Measurements from ENCODE around the gene GPR173.

GPR173 gene

GRCh38 chrX:53065104-53065503 is 16.5 kb downstream of the GPR173 start:
- WGBS, 2 experiments (ENCODE audit: insufficient coverage in 2 of 2), result no CpG with 5 or more reads among the region's 1 CpG
- H3K27ac ChIP-seq (ENCODE audit: low read depth, low read length, severe bottlenecking), result no peak overlapping the region
- H3K36me3 ChIP-seq (ENCODE audit: control insufficient read depth, insufficient read depth, low read length), result peaks cover 3% of the 10 kb centered on the region
- H3K9me3 ChIP-seq (ENCODE audit: control insufficient read depth, low read length), result no peaks in the 10 kb centered on the region
- no peak overlapping the region for H3K4me3 ChIP-seq (ENCODE audit: extremely low read depth, insufficient read depth, low read length, poor library complexity, severe bottlenecking)
- peaks cover 5% of the 10 kb centered on the region for H3K4me1 ChIP-seq (ENCODE audit: control insufficient read depth, insufficient read depth, low read length, poor library complexity, severe bottlenecking)

DNA sequence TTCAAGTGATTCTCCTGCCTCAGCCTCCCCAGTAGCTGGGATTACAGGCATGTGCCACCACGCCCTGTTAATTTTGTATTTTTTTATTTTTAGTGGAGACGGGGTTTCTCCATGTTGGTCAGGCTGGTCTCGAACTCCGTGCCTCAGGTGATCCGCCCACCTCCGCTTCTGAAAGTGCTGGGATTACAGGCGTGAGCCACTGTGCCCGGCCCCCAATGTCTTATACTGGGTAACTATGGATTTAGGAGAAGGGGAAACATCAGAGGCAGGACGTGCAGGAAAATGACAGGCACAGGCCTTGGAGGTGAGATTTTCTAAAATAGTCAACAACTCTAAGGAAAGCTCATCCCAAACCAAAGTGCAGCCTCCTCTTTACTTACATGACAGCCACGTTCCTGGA is 22.5 kb downstream of the GPR173 start:
- Histone ChIP-seq H3K4me3 (ENCODE audit: extremely low read depth, insufficient read depth, low read length, poor library complexity, severe bottlenecking) (no peak overlapping the region), H3K4me1 (ENCODE audit: control insufficient read depth, insufficient read depth, low read length, poor library complexity, severe bottlenecking) (peaks cover 2% of the 10 kb centered on the region), H3K27ac (ENCODE audit: low read depth, low read length, severe bottlenecking) (no peak overlapping the region), H3K9me3 (ENCODE audit: control insufficient read depth, low read length) (no peaks in the 10 kb centered on the region), H3K36me3 (ENCODE audit: control insufficient read depth, insufficient read depth, low read length) (no peaks in the 10 kb centered on the region)
- 94% methylated on average over 6 of the region's 10 CpGs; no CpG with 5 or more reads in 1 of the 2 experiments for WGBS, 2 experiments (ENCODE audit: insufficient coverage in 2 of 2)

GRCh38 chrX:53071604-53072417 is 23.2 kb downstream of the GPR173 start:
- no peak overlapping the region for H3K27ac ChIP-seq (ENCODE audit: low read depth, low read length, severe bottlenecking)
- 37 to 45% methylated on average over 2 to 13 of the region's 31 CpGs for whole genome bisulfite sequencing, 2 experiments (ENCODE audit: insufficient coverage in 2 of 2)
- H3K4me3 ChIP-seq (ENCODE audit: extremely low read depth, insufficient read depth, low read length, poor library complexity, severe bottlenecking), result no peak overlapping the region
- peaks cover 2% of the 10 kb centered on the region for H3K4me1 ChIP-seq (ENCODE audit: control insufficient read depth, insufficient read depth, low read length, poor library complexity, severe bottlenecking)
- H3K9me3 ChIP-seq (ENCODE audit: control insufficient read depth, low read length), result no peaks in the 10 kb centered on the region
- no peaks in the 10 kb centered on the region for H3K36me3 ChIP-seq (ENCODE audit: control insufficient read depth, insufficient read depth, low read length)

GRCh38 chrX:53072418-53073114 is 24.0 kb downstream of the GPR173 start:
- no peaks in the 10 kb centered on the region for H3K9me3 ChIP-seq (ENCODE audit: control insufficient read depth, low read length)
- H3K4me3 ChIP-seq (ENCODE audit: extremely low read depth, insufficient read depth, low read length, poor library complexity, severe bottlenecking), result no peak overlapping the region
- H3K4me1 ChIP-seq (ENCODE audit: control insufficient read depth, insufficient read depth, low read length, poor library complexity, severe bottlenecking), result peaks cover 2% of the 10 kb centered on the region
- no peaks in the 10 kb centered on the region for H3K36me3 ChIP-seq (ENCODE audit: control insufficient read depth, insufficient read depth, low read length)
- H3K27ac ChIP-seq (ENCODE audit: low read depth, low read length, severe bottlenecking), result no peak overlapping the region
- 87 to 97% methylated on average over 3 of the region's 9 CpGs for WGBS, 2 experiments (ENCODE audit: insufficient coverage in 2 of 2)

DNA sequence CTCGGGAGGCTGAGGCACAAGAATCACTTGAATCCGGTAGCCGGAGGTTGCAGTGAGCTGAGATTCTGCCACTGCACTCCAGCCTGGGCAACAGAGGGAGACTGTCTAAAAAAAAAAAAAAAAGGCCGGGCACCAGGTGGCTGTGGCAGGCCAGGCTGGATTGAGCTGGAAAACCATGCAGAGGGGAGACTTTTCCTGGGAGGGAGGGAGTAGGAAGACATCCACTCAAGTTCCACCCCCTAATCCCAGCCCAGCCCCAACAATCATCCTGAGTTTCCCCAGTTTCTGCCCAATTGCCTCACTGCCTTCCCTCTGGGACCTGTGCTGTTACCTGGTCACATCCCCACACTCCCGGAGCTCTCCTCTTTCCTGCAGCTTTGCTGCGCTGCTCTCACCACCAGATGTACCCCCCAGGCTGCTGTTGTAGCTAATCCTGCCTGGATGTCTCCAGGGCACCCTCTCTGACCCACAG is 24.6 kb downstream of the GPR173 start:
- H3K4me1 ChIP-seq (ENCODE audit: control insufficient read depth, insufficient read depth, low read length, poor library complexity, severe bottlenecking), result peaks cover 2% of the 10 kb centered on the region
- H3K27ac ChIP-seq (ENCODE audit: low read depth, low read length, severe bottlenecking), result no peak overlapping the region
- WGBS, 2 experiments (ENCODE audit: insufficient coverage in 2 of 2), result 72 to 83% methylated on average over 3 of the region's 6 CpGs
- H3K4me3 ChIP-seq (ENCODE audit: extremely low read depth, insufficient read depth, low read length, poor library complexity, severe bottlenecking), result no peak overlapping the region
- no peaks in the 10 kb centered on the region for H3K9me3 ChIP-seq (ENCODE audit: control insufficient read depth, low read length)
- H3K36me3 ChIP-seq (ENCODE audit: control insufficient read depth, insufficient read depth, low read length), result no peaks in the 10 kb centered on the region

DNA sequence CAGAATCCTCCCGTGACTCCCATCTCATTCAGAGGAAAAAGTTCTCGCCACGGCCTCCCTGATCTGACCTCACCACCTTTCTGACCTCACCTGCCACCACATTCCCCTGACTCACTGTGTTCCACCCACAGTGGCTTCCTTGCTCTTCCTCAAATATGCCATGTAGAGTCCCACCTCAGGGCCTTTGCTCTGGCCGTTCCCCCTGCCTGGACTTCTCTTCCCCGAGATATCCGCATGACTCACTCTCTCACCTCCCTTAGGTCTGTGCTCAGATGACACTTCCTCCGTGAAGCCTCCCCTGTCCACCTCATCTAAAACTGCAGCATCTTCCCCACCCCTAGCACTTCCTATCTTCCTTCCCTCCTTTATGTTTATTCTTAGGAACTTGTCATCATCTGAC is 26.4 kb downstream of the GPR173 start:
- 75 to 91% methylated on average over 6 of the region's 7 CpGs for WGBS, 2 experiments (ENCODE audit: insufficient coverage in 2 of 2)
- H3K4me1 ChIP-seq (ENCODE audit: control insufficient read depth, insufficient read depth, low read length, poor library complexity, severe bottlenecking), result peaks cover 2% of the 10 kb centered on the region
- H3K9me3 ChIP-seq (ENCODE audit: control insufficient read depth, low read length), result no peaks in the 10 kb centered on the region
- no peaks in the 10 kb centered on the region for H3K36me3 ChIP-seq (ENCODE audit: control insufficient read depth, insufficient read depth, low read length)
- no peak overlapping the region for H3K4me3 ChIP-seq (ENCODE audit: extremely low read depth, insufficient read depth, low read length, poor library complexity, severe bottlenecking)
- no peak overlapping the region for H3K27ac ChIP-seq (ENCODE audit: low read depth, low read length, severe bottlenecking)

DNA sequence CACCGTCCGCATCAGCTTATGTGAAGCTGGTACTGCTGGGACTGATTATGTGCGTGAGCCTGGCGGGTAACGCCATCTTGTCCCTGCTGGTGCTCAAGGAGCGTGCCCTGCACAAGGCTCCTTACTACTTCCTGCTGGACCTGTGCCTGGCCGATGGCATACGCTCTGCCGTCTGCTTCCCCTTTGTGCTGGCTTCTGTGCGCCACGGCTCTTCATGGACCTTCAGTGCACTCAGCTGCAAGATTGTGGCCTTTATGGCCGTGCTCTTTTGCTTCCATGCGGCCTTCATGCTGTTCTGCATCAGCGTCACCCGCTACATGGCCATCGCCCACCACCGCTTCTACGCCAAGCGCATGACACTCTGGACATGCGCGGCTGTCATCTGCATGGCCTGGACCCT is 28.1 kb downstream of the GPR173 start:
- WGBS, 2 experiments (ENCODE audit: insufficient coverage in 2 of 2), result 99% methylated on average over 12 to 21 of the region's 21 CpGs

DNA sequence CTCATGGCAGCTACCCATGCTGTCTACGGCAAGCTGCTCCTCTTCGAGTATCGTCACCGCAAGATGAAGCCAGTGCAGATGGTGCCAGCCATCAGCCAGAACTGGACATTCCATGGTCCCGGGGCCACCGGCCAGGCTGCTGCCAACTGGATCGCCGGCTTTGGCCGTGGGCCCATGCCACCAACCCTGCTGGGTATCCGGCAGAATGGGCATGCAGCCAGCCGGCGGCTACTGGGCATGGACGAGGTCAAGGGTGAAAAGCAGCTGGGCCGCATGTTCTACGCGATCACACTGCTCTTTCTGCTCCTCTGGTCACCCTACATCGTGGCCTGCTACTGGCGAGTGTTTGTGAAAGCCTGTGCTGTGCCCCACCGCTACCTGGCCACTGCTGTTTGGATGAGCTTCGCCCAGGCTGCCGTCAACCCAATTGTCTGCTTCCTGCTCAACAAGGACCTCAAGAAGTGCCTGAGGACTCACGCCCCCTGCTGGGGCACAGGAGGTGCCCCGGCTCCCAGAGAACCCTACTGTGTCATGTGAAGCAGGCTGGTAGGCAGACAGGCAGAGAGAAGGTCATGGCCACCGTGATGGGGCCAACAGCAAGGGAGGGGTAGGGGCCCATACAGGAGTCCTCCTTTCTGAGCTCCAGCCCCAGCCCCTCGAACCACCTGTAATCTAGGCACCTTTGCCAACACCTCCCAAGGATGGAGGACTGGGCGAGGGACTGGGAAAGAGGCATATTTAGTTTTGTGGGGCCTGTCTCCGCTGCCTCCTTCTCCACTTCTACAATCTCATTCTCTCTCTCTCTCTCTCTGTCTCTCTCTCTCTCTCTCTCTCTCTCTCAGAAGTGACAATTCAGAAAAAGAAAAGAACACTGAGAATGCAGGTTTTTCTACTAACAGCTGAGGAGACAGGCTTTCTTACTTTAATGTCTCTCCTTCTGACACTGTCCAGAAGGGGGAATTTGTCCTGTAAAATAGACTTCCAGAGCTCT is 28.9 kb downstream of the GPR173 start:
- H3K9me3 ChIP-seq (ENCODE audit: control insufficient read depth, low read length), result no peaks in the 10 kb centered on the region
- no peaks in the 10 kb centered on the region for H3K36me3 ChIP-seq (ENCODE audit: control insufficient read depth, insufficient read depth, low read length)
- no peak overlapping the region for H3K27ac ChIP-seq (ENCODE audit: low read depth, low read length, severe bottlenecking)
- peaks cover 2% of the 10 kb centered on the region for H3K4me1 ChIP-seq (ENCODE audit: control insufficient read depth, insufficient read depth, low read length, poor library complexity, severe bottlenecking)
- no peak overlapping the region for H3K4me3 ChIP-seq (ENCODE audit: extremely low read depth, insufficient read depth, low read length, poor library complexity, severe bottlenecking)
- 95 to 100% methylated on average over 3 to 20 of the region's 27 CpGs for WGBS, 2 experiments (ENCODE audit: insufficient coverage in 2 of 2)

More for the DNA sequence above, 28.1 kb downstream of the GPR173 start:
- Histone ChIP-seq H3K9me3 (ENCODE audit: control insufficient read depth, low read length) (no peaks in the 10 kb centered on the region), H3K27ac (ENCODE audit: low read depth, low read length, severe bottlenecking) (no peak overlapping the region), H3K4me1 (ENCODE audit: control insufficient read depth, insufficient read depth, low read length, poor library complexity, severe bottlenecking) (peaks cover 2% of the 10 kb centered on the region), H3K4me3 (ENCODE audit: extremely low read depth, insufficient read depth, low read length, poor library complexity, severe bottlenecking) (no peak overlapping the region), H3K36me3 (ENCODE audit: control insufficient read depth, insufficient read depth, low read length) (no peaks in the 10 kb centered on the region)

DNA sequence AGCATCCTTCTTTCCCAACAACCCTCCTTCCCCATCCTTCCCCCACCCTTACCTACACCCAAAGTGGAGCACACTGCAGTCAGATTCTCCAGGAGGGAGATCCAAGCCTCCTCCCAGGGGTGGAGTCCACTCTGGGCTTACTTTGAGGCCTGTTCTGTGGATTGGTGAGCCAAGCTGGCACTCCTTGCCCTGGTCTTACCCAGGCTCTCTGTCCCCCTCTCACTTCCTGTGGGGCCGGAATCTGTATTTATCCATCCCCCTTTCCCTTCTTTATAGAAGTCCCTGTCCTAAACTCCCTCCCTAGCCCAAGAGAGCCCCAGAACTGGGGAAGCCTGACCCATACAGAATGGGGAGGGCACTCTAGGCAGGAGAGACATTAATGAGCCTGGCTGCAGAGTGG is 30.4 kb downstream of the GPR173 start:
- Histone ChIP-seq H3K36me3 (ENCODE audit: control insufficient read depth, insufficient read depth, low read length) (no peaks in the 10 kb centered on the region), H3K4me3 (ENCODE audit: extremely low read depth, insufficient read depth, low read length, poor library complexity, severe bottlenecking) (no peak overlapping the region), H3K4me1 (ENCODE audit: control insufficient read depth, insufficient read depth, low read length, poor library complexity, severe bottlenecking) (peaks cover 5% of the 10 kb centered on the region), H3K9me3 (ENCODE audit: control insufficient read depth, low read length) (no peaks in the 10 kb centered on the region), H3K27ac (ENCODE audit: low read depth, low read length, severe bottlenecking) (no peak overlapping the region)
- no CpG with 5 or more reads among the region's 1 CpG for WGBS, 2 experiments (ENCODE audit: insufficient coverage in 2 of 2)
